IPS-20b (cell line): ENCODE data around the gene GJD4.

Experiments used
- H3K27ac ChIP-seq: one replicate; pipeline ENCODE4 v1.5.1; 2013; ENCODE audit warnings: low read length
- H3K27me3 ChIP-seq: 2 replicates; pipeline ENCODE4 v1.6.1; 2013; ENCODE audit warnings: mild to moderate bottlenecking, low read length, inconsistent platforms; ENCODE audit not compliant: insufficient read depth
- H3K36me3 ChIP-seq: 2 replicates; pipeline ENCODE4 v1.6.1; 2013; ENCODE audit warnings: low read depth, mild to moderate bottlenecking, inconsistent platforms, low read length, moderate library complexity; ENCODE audit not compliant: insufficient read depth
- H3K4me1 ChIP-seq: 2 replicates; pipeline ENCODE4 v1.6.1; 2013; ENCODE audit warnings: mild to moderate bottlenecking, control low read depth, inconsistent platforms, low read length, moderate library complexity; ENCODE audit not compliant: insufficient read depth
- H3K4me3 ChIP-seq: 2 replicates; pipeline ENCODE4 v1.5.1; 2013; ENCODE audit warnings: mild to moderate bottlenecking, low read length, inconsistent platforms
- H3K9ac ChIP-seq: 2 replicates; pipeline ENCODE4 v1.6.1; 2013; ENCODE audit warnings: low read depth, mild to moderate bottlenecking, inconsistent platforms, low read length, moderate library complexity
- H3K9me3 ChIP-seq: 2 replicates; pipeline ENCODE4 v1.6.1; 2013; ENCODE audit warnings: mild to moderate bottlenecking, low read depth, low read length, inconsistent platforms; ENCODE audit not compliant: insufficient read depth

The GJD4 gene

DNA sequence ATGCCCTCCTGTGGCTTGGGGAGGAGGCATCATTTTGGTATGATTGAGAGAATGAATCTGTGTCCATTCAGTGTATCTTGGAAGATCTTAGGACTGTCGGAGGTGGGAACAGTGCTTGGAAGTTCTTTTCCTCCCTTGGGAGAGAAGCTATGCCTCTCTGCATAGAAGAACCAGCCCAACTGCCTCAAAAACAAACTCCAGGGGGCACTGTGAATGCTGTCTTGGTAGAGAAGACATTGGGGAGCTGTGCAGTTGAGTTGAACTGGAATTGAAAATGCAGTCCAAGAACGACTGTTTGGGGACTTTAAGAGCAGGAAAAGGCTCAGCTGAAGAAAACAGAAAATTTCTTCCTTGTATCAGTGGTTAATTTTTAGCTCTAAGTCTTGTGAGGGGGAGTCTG lies 4.9 kb upstream of the GJD4 start:
- H3K27ac ChIP-seq: no peak overlapping the region
- no peaks in the 10 kb centered on the region for H3K9me3 ChIP-seq
- H3K27me3 ChIP-seq: no peaks in the 10 kb centered on the region
- no peaks in the 10 kb centered on the region; the same call in 1 of the 2 replicates for H3K4me1 ChIP-seq
- no peak overlapping the region for H3K4me3 ChIP-seq
- H3K36me3 ChIP-seq: no peaks in the 10 kb centered on the region
- H3K9ac ChIP-seq: no peak overlapping the region

DNA sequence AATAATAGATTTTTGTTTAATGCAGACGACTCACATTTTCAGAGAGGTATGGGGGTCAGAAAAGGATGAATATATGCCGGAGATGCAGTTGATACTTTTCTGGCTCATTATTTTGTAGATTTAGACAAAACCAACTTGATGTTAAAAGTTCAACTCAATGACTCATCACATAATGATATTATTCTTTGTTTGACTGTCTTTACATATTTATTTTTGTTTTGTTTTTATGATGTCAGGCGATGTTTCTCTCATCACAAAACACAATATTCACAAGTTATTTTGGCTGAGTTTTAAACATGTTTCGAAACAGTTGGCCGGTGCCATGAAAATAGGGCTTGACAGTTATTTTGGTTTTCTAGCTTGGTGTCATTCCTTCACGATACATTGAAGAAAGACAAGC lies 1.3 kb downstream of the GJD4 start:
- no peak overlapping the region for H3K9ac ChIP-seq
- peaks cover 4% of the 10 kb centered on the region for H3K9me3 ChIP-seq
- no peak overlapping the region for H3K27ac ChIP-seq
- no peak overlapping the region for H3K4me3 ChIP-seq
- no peaks in the 10 kb centered on the region for H3K36me3 ChIP-seq
- no peaks in the 10 kb centered on the region for H3K27me3 ChIP-seq
- H3K4me1 ChIP-seq: no peaks in the 10 kb centered on the region

DNA sequence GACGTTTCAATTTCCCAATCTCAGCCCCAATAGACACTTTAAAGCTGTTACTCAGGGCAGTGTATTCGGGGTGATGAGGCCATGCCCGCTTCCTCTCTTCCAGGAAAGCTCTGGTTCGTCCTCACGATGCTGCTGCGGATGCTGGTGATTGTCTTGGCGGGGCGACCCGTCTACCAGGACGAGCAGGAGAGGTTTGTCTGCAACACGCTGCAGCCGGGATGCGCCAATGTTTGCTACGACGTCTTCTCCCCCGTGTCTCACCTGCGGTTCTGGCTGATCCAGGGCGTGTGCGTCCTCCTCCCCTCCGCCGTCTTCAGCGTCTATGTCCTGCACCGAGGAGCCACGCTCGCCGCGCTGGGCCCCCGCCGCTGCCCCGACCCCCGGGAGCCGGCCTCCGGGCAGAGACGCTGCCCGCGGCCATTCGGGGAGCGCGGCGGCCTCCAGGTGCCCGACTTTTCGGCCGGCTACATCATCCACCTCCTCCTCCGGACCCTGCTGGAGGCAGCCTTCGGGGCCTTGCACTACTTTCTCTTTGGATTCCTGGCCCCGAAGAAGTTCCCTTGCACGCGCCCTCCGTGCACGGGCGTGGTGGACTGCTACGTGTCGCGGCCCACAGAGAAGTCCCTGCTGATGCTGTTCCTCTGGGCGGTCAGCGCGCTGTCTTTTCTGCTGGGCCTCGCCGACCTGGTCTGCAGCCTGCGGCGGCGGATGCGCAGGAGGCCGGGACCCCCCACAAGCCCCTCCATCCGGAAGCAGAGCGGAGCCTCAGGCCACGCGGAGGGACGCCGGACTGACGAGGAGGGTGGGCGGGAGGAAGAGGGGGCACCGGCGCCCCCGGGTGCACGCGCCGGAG lies 2.6 kb downstream of the GJD4 start:
- H3K9ac ChIP-seq: no peak overlapping the region
- no peaks in the 10 kb centered on the region for H3K36me3 ChIP-seq
- peaks cover 4% of the 10 kb centered on the region for H3K9me3 ChIP-seq
- no peak overlapping the region for H3K4me3 ChIP-seq
- no peaks in the 10 kb centered on the region for H3K4me1 ChIP-seq
- H3K27me3 ChIP-seq: no peaks in the 10 kb centered on the region
- no peak overlapping the region for H3K27ac ChIP-seq

DNA sequence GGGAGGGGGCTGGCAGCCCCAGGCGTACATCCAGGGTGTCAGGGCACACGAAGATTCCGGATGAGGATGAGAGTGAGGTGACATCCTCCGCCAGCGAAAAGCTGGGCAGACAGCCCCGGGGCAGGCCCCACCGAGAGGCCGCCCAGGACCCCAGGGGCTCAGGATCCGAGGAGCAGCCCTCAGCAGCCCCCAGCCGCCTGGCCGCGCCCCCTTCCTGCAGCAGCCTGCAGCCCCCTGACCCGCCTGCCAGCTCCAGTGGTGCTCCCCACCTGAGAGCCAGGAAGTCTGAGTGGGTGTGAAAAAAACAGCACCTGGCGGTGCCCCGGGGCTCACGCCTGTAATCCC lies 3.2 kb downstream of the GJD4 start:
- H3K27me3 ChIP-seq: no peaks in the 10 kb centered on the region
- H3K27ac ChIP-seq: no peak overlapping the region
- H3K9ac ChIP-seq: no peak overlapping the region
- H3K36me3 ChIP-seq: no peaks in the 10 kb centered on the region
- no peaks in the 10 kb centered on the region for H3K4me1 ChIP-seq
- H3K4me3 ChIP-seq: no peak overlapping the region
- peaks cover 4% of the 10 kb centered on the region for H3K9me3 ChIP-seq

- Histone ChIP-seq H3K27me3 (no peaks in the 10 kb centered on the region), H3K9me3 (peaks cover 4% of the 10 kb centered on the region), H3K4me3 (no peak overlapping the region), H3K36me3 (no peaks in the 10 kb centered on the region), H3K4me1 (no peaks in the 10 kb centered on the region), H3K27ac (no peak overlapping the region), H3K9ac (no peak overlapping the region)
These were observed 6.6 kb downstream of the GJD4 start for GRCh38 chr10:35611750-35612149.

- Histone ChIP-seq H3K9me3 (peaks cover 4% of the 10 kb centered on the region), H3K4me1 (no peaks in the 10 kb centered on the region), H3K27me3 (no peaks in the 10 kb centered on the region), H3K36me3 (no peaks in the 10 kb centered on the region), H3K27ac (no peak overlapping the region), H3K9ac (no peak overlapping the region), H3K4me3 (no peak overlapping the region)
These were observed 7.4 kb downstream of the GJD4 start for GRCh38 chr10:35612385-35613106.

DNA sequence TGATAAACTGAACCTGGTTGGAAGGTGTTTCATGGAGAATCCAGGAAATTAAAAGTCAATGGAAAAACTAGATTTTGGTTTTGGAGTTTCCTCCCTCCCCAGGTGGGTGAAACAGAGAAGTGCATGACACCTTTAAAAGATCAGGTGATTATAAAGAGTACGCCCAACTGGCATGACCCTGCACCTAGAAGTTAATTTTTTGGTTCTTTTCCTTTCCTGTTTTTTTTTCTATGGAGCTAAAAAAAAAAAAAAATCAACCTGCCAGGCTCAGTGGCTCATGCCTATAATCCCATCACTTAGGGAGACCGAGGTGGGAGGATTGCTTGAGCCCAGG lies 7.9 kb downstream of the GJD4 start:
- Histone ChIP-seq H3K27me3 (no peaks in the 10 kb centered on the region), H3K36me3 (no peaks in the 10 kb centered on the region), H3K4me3 (no peak overlapping the region), H3K27ac (no peak overlapping the region), H3K9me3 (peaks cover 4% of the 10 kb centered on the region), H3K9ac (no peak overlapping the region), H3K4me1 (no peaks in the 10 kb centered on the region)

DNA sequence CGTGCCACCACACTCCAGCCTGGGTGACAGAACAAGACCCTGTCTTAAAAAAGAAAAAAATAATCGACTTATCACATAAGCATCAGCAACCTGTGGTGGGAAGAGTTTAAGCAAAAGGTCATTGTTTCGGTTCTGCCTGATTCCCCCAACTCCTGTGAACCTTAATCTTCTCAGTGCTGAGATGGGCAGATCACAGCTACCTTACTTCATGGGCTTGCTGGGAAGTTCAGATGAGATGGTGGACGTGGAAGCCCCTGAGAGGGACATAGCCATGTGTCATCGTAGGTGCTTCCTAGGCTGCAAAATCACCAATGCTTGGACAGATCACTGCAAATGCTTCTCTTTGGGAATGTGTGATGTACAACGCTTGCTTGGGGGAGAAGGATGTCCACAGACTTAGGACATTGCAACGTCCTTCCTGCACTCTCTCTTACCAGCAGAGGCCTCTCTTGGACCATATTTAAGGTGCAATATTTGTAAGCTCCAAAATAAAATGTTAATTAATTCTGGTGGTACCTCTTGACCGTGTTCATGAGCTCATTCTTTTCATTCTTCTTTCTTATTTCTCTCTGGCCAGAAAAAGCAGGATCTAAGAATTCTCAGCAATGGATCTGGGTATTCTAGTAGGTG lies 8.6 kb downstream of the GJD4 start:
- Histone ChIP-seq H3K9me3 (peaks cover 4% of the 10 kb centered on the region), H3K9ac (no peak overlapping the region), H3K27ac (no peak overlapping the region), H3K4me3 (no peak overlapping the region), H3K36me3 (no peaks in the 10 kb centered on the region), H3K27me3 (no peaks in the 10 kb centered on the region), H3K4me1 (no peaks in the 10 kb centered on the region)

- H3K36me3 ChIP-seq: no peaks in the 10 kb centered on the region
- H3K9me3 ChIP-seq: peaks cover 4% of the 10 kb centered on the region
- H3K4me3 ChIP-seq: no peak overlapping the region
- no peaks in the 10 kb centered on the region for H3K27me3 ChIP-seq
- no peaks in the 10 kb centered on the region for H3K4me1 ChIP-seq
- H3K27ac ChIP-seq: no peak overlapping the region
- H3K9ac ChIP-seq: no peak overlapping the region
These were observed 9.2 kb downstream of the GJD4 start for GRCh38 chr10:35614312-35614711.

DNA sequence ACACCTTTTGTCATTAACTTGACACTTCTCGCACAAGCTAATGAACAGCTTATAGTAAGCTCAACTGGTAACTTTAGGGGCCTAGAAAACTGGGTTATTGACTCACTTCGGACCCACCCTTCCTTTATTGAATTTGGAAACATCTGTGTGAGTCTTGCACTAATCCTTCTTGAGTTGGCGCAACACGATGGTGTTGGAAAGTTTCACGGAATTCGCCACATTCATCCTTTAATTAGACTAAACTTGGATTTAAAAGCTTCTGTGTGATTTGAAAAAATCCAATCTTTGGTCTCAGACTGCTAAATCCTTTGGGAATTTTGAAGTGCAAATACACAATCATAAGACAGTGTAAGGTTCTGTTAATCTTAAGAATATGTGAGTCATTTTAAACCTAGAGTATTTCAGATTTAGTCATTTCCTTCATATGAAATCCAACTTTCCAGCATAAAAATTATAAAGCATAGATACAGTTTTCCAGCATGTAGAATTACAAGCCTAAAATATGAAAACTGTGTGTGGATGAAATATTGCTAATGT lies 21.9 kb downstream of the GJD4 start:
- H3K9ac ChIP-seq: no peak overlapping the region
- H3K27me3 ChIP-seq: no peaks in the 10 kb centered on the region
- no peaks in the 10 kb centered on the region for H3K9me3 ChIP-seq
- no peak overlapping the region for H3K27ac ChIP-seq
- no peak overlapping the region for H3K4me3 ChIP-seq
- no peaks in the 10 kb centered on the region for H3K4me1 ChIP-seq
- no peaks in the 10 kb centered on the region for H3K36me3 ChIP-seq

DNA sequence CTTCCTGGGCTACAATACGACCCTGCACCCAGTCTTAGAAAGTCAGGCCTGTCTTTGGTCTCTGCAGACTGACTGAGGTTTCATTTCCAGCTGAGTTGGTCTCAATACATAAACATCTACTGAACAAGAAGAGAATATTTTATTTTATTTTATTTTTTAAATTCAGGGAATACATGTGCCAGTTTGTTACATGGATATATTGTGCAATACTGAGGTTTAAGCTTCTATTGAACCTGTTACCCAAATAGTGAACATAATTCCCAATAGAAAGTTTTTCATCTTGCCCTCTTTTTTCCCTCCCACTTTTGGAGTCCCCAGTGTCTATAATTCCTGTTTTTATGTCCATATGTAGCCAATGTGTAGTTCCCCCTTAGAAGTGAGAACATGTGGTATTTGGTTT lies 26.3 kb downstream of the GJD4 start:
- no peaks in the 10 kb centered on the region; the same call in 1 of the 2 replicates for H3K27me3 ChIP-seq

More for the DNA sequence above, 26.3 kb downstream of the GJD4 start:
- no peaks in the 10 kb centered on the region for H3K9me3 ChIP-seq
- H3K36me3 ChIP-seq: no peaks in the 10 kb centered on the region
- H3K9ac ChIP-seq: no peak overlapping the region
- peaks cover 13% of the 10 kb centered on the region; the same call in 1 of the 2 replicates for H3K4me1 ChIP-seq
- H3K27ac ChIP-seq: no peak overlapping the region
- H3K4me3 ChIP-seq: no peak overlapping the region
